ENCODE results near the gene MATK. TPM values are rescaled to one million over a fixed set of nuclear protein-coding genes. Genes with fewer than 3 reads are reported as not detected.

Gene MATK
- total RNA-seq, 2 experiments from 2014 or later, result 9.1 to 9.4 TPM

DNA sequence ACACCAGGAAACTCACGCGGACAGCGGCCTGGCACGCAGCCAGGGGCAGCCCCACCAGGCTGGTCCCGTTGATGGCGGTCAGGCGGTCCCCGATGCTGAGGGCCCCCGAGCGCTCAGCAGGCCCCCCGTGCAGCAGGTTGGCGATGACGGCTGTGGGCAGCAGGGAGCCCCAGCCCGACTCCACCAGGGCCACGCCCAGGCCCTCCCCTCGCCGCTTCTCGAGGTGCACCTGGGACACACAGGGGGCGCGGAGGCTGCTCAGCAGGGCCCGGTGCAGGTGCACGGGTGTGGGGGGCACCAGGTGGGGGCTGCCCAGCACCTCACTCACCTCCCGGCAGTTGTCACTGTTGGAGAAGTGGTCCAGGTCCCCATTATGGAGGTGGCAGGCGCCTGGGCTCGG is 33.7 kb downstream of the MATK start:
- no peaks in the 10 kb centered on the region for H3K27me3 ChIP-seq (ENCODE audit: control insufficient read depth in 1 of 2, insufficient read depth in 2 of 2, low read length in 2 of 2)
- Mint-ChIP-seq H3K36me3 (ENCODE audit: low read depth) (peaks cover 57% of the 10 kb centered on the region), H3K4me3 (no peak overlapping the region), H3K4me1 (ENCODE audit: low read depth) (peaks cover 8% of the 10 kb centered on the region), H3K9me3 (no peaks in the 10 kb centered on the region), H3K27ac (no peak overlapping the region), H3K27me3 (no peaks in the 10 kb centered on the region)
- no peak for ATAC-seq (ENCODE audit: poor library complexity)
- peaks cover 0 to 6% of the 10 kb centered on the region in 2 experiments for H3K9me3 ChIP-seq (ENCODE audit: control insufficient read depth in 1 of 2, insufficient read depth in 1 of 2, low read length in 2 of 2)
- CTCF ChIA-PET, result no interaction called here
- POLR2A ChIA-PET, result interaction anchor here (0.5 to 2.4 kb wide), 2 partner anchors 10 to 12 kb away, joined by 3 to 8 read pairs; partner anchors contain the start of genes APBA3 and MRPL54
- peaks cover 48% of the 10 kb centered on the region for H3K36me3 ChIP-seq (ENCODE audit: insufficient read depth, low read length)
- no peak for DNase-seq
- no peak overlapping the region for H3K4me3 ChIP-seq (ENCODE audit: low read length)
- intact Hi-C loops (cut with DNase I, micrococcal nuclease), result no loop called here
- H3K4me1 ChIP-seq (ENCODE audit: insufficient read depth, low read length), result peaks cover 4% of the 10 kb centered on the region
- TF ChIP-seq, protein P1, sequence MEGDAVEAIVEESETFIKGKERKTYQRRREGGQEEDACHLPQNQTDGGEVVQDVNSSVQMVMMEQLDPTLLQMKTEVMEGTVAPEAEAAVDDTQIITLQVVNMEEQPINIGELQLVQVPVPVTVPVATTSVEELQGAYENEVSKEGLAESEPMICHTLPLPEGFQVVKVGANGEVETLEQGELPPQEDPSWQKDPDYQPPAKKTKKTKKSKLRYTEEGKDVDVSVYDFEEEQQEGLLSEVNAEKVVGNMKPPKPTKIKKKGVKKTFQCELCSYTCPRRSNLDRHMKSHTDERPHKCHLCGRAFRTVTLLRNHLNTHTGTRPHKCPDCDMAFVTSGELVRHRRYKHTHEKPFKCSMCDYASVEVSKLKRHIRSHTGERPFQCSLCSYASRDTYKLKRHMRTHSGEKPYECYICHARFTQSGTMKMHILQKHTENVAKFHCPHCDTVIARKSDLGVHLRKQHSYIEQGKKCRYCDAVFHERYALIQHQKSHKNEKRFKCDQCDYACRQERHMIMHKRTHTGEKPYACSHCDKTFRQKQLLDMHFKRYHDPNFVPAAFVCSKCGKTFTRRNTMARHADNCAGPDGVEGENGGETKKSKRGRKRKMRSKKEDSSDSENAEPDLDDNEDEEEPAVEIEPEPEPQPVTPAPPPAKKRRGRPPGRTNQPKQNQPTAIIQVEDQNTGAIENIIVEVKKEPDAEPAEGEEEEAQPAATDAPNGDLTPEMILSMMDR (IDR thresholded peaks at IDR 0.05), result no peak
- no peak overlapping the region for H3K27ac ChIP-seq (ENCODE audit: low read depth in 1 of 2, low read length in 2 of 2)

DNA sequence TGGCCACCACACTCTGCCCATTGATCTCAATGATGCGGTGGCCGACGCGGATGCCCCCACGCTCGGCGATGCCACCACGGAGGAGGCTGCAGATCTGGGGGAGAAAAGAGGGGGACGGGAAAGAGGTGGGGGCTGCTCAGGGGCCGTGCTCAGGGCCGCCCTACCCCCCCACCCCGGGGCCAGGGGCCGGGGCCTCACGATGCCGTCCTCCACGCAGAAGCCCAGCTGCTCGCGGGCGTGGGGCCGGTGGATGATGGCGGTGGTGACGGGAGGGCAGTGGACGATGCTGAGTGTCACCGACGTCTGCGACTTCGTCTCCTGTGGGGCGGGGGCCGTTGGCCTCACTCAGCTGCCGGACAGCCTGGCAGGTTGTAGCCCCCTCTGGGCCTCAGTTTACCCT is 34.9 kb downstream of the MATK start:
- H3K9me3 Mint-ChIP-seq, result no peaks in the 10 kb centered on the region
- H3K36me3 Mint-ChIP-seq (ENCODE audit: low read depth), result peaks cover 50% of the 10 kb centered on the region
- TF ChIP-seq, protein P1 (IDR thresholded peaks at IDR 0.05), result no peak
- no peaks in the 10 kb centered on the region for H3K27me3 ChIP-seq (ENCODE audit: control insufficient read depth in 1 of 2, insufficient read depth in 2 of 2, low read length in 2 of 2)
- peaks cover 3% of the 10 kb centered on the region for H3K4me1 ChIP-seq (ENCODE audit: insufficient read depth, low read length)
- no peak overlapping the region for H3K4me3 Mint-ChIP-seq
- no peak for DNase-seq
- no peak overlapping the region for H3K27ac ChIP-seq (ENCODE audit: low read depth in 1 of 2, low read length in 2 of 2)
- H3K27ac Mint-ChIP-seq, result no peak overlapping the region
- ChIA-PET CTCF (no interaction called here), POLR2A (interaction anchor here (1.5 kb wide), 1 partner anchor 11 kb away, joined by 7 read pairs; the partner anchor contains the start of gene MRPL54)
- no peaks in the 10 kb centered on the region for H3K27me3 Mint-ChIP-seq
- peaks cover 4% of the 10 kb centered on the region for H3K4me1 Mint-ChIP-seq (ENCODE audit: low read depth)
- H3K9me3 ChIP-seq (ENCODE audit: control insufficient read depth in 1 of 2, insufficient read depth in 1 of 2, low read length in 2 of 2), result peaks cover 0 to 6% of the 10 kb centered on the region in 2 experiments
- H3K4me3 ChIP-seq (ENCODE audit: low read length), result no peak overlapping the region
- intact Hi-C loops (cut with DNase I, micrococcal nuclease), result no loop called here
- no peak for ATAC-seq (ENCODE audit: poor library complexity)
- H3K36me3 ChIP-seq (ENCODE audit: insufficient read depth, low read length), result peaks cover 43% of the 10 kb centered on the region

DNA sequence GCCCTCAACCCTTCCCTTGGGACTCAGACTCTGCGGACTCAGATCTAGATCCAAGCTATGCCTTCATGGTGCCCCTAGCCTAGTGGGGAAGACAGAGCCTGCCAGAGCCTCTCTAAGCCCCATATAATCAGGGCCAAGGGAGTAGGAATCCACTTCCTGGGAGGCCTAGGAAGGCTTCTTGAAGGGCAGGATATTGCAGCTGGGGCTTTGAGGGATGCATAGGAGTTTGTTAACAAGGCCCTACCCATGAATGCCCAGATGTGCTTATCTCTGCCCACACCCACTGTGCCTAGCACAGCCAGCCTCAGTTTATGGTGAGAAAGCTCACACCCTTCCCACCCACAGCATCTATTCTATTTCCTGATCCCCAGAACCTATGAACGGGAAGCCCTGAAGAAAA is 36.0 kb downstream of the MATK start:
- Mint-ChIP-seq H3K36me3 (ENCODE audit: low read depth) (peaks cover 43% of the 10 kb centered on the region), H3K27me3 (no peaks in the 10 kb centered on the region), H3K27ac (no peak overlapping the region), H3K4me1 (ENCODE audit: low read depth) (no peaks in the 10 kb centered on the region), H3K4me3 (no peak overlapping the region), H3K9me3 (no peaks in the 10 kb centered on the region)
- TF ChIP-seq, protein P1 (IDR thresholded peaks at IDR 0.05), result no peak
- intact Hi-C loops (cut with DNase I, micrococcal nuclease), result no loop called here
- Histone ChIP-seq H3K27me3 (ENCODE audit: control insufficient read depth in 1 of 2, insufficient read depth in 2 of 2, low read length in 2 of 2) (no peaks in the 10 kb centered on the region), H3K36me3 (ENCODE audit: insufficient read depth, low read length) (peaks cover 43% of the 10 kb centered on the region), H3K4me3 (ENCODE audit: low read length) (no peak overlapping the region), H3K27ac (ENCODE audit: low read depth in 1 of 2, low read length in 2 of 2) (no peak overlapping the region), H3K9me3 (ENCODE audit: control insufficient read depth in 1 of 2, insufficient read depth in 1 of 2, low read length in 2 of 2) (peaks cover 0 to 6% of the 10 kb centered on the region in 2 experiments), H3K4me1 (ENCODE audit: insufficient read depth, low read length) (peaks cover 3% of the 10 kb centered on the region)
- DNase-seq, result no peak
- ChIA-PET POLR2A (interaction anchor here (1.1 to 1.5 kb wide), 2 partner anchors 12 kb away, joined by 3 to 7 read pairs; partner anchors contain the start of gene MRPL54), CTCF (no interaction called here)
- ATAC-seq (ENCODE audit: poor library complexity), result no peak
